Right atrium auricular region (tissue), 2 donors: Measurements from ENCODE around the gene OR9Q1. TPM values are rescaled to one million over a fixed set of nuclear protein-coding genes. Genes with fewer than 3 reads are reported as not detected.

Source experiments
- DNase-seq: peaks from one replicate; pipeline ENCODE4 v3.0.0-alpha.2; 2019; ENCODE audit warnings: low spot score
- H3K27ac ChIP-seq, 2 donors: fragments of 200-600 bp; sonication (generic); 1 replicate in 1 of 2; 2 replicates in 1 of 2; pipeline ENCODE4 v1.5.1; 2016 to 2019
- H3K27me3 ChIP-seq, 2 donors: fragments of 200-600 bp; sonication (generic); one replicate each; pipeline versions ENCODE4 v1.5.1 to v1.6.0; 2017 to 2019
- H3K36me3 ChIP-seq: fragments of 200-600 bp; sonication (generic); one replicate; pipeline ENCODE4 v1.5.1; 2016
- H3K4me1 ChIP-seq, 2 donors: fragments of 200-600 bp; sonication (generic); one replicate each; pipeline versions ENCODE4 v1.5.1 to v1.6.0; 2017 to 2019
- H3K4me3 ChIP-seq, 2 donors: fragments of 200-600 bp; sonication (generic); 1 replicate in 1 of 2; 2 replicates in 1 of 2; pipeline ENCODE4 v1.5.1; 2017 to 2019; ENCODE audit warnings: mild to moderate bottlenecking in 1 of 2, moderate library complexity in 1 of 2
- H3K9me3 ChIP-seq, 2 donors: fragments of 200-600 bp; sonication (generic); one replicate each; pipeline ENCODE4 v1.5.1; 2019
- total RNA-seq, 2 donors: library from RNA; depleted of rRNA; stranded (reverse); fragments of >200 nt; gene quantifications; one replicate each; pipeline ENCODE4 v1.1.0, GENCODE V29; 2016
- TF ChIP-seq, protein P1 (sequence below), 2 donors: fragments of 200-600 bp; sonication (generic); IDR thresholded peaks; one replicate each; pipeline ENCODE4 v1.5.1; 2019; ENCODE audit warnings: antibody characterized with exemption in 2 of 2

The OR9Q1 gene
- total RNA-seq, 2 donors from 2014 or later, result not detected

DNA sequence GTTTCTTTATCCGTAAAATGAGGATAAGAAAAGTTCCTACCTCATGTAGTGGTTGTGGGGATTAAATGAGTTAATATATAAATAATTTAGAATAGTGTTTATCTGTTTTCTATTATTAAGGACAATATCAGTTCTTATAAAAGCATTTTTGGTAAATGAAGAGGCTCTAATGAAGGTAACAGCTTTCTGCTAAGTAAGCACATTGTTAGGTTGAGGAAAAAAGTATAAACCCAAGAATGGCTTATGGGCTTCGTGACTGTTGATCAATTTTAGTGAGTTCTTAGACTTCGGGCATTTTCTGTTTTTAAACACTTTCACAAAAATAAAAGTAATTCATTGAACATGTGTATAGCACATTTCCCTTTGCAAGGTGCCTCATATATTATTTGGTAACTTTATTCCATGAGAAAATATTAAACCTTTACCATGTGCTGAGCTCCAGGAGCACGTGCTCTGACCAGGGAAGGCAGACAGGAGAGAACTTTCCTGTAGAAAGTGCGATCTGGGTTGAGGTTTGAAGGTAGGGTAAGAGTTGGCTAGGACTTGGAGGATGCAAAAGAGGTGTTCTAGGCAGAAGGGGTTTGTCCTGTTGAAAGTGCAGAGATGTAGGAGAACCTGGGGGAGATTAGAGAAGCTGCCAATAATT lies 153.9 kb downstream of the OR9Q1 start:
- DNase-seq, result no peak
- Histone ChIP-seq H3K4me1 (no peaks in the 10 kb centered on the region), H3K27me3 (no peaks in the 10 kb centered on the region), H3K27ac (no peak overlapping the region), H3K4me3 (no peak overlapping the region), H3K9me3 (no peaks in the 10 kb centered on the region), H3K36me3 (no peaks in the 10 kb centered on the region)
- TF ChIP-seq, protein P1, sequence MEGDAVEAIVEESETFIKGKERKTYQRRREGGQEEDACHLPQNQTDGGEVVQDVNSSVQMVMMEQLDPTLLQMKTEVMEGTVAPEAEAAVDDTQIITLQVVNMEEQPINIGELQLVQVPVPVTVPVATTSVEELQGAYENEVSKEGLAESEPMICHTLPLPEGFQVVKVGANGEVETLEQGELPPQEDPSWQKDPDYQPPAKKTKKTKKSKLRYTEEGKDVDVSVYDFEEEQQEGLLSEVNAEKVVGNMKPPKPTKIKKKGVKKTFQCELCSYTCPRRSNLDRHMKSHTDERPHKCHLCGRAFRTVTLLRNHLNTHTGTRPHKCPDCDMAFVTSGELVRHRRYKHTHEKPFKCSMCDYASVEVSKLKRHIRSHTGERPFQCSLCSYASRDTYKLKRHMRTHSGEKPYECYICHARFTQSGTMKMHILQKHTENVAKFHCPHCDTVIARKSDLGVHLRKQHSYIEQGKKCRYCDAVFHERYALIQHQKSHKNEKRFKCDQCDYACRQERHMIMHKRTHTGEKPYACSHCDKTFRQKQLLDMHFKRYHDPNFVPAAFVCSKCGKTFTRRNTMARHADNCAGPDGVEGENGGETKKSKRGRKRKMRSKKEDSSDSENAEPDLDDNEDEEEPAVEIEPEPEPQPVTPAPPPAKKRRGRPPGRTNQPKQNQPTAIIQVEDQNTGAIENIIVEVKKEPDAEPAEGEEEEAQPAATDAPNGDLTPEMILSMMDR (IDR thresholded peaks at IDR 0.05), result no peak

DNA sequence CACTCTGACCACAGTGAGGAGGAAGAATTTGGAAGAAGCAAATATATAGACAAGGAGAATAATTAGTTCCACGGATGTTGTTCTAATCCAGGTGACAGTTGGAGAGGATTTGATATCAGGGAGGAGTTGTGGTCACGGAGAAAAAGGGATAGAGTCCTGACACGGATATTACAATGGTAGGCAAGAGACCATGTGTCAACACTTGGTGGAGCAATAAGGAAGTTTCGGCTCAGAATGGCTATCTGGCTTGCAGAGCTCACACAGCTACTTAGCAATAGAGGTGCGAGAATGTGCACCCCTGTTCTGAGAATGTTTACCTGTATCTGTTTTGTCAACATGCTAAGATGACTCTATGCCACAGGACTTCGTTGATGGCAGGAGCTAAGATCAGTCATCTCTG lies 154.8 kb downstream of the OR9Q1 start:
- no peaks in the 10 kb centered on the region for H3K4me1 ChIP-seq
- no peak overlapping the region for H3K27ac ChIP-seq
- H3K36me3 ChIP-seq, result no peaks in the 10 kb centered on the region
- no peaks in the 10 kb centered on the region for H3K27me3 ChIP-seq
- H3K4me3 ChIP-seq, result no peak overlapping the region
- TF ChIP-seq, protein P1 (IDR thresholded peaks at IDR 0.05), result no peak
- no peak for DNase-seq
- H3K9me3 ChIP-seq, result no peaks in the 10 kb centered on the region

DNA sequence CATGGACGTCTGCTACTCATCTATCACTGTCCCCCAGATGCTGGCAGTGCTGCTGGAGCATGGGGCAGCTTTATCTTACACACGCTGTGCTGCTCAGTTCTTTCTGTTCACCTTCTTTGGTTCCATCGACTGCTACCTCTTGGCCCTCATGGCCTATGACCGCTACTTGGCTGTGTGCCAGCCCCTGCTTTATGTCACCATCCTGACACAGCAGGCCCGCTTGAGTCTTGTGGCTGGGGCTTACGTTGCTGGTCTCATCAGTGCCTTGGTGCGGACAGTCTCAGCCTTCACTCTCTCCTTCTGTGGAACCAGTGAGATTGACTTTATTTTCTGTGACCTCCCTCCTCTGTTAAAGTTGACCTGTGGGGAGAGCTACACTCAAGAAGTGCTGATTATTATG lies 156.0 kb downstream of the OR9Q1 start:
- Histone ChIP-seq H3K27ac (no peak overlapping the region), H3K4me3 (no peak overlapping the region), H3K36me3 (no peaks in the 10 kb centered on the region), H3K9me3 (no peaks in the 10 kb centered on the region), H3K4me1 (no peaks in the 10 kb centered on the region), H3K27me3 (no peaks in the 10 kb centered on the region)
- no peak for DNase-seq
- TF ChIP-seq, protein P1 (IDR thresholded peaks at IDR 0.05), result no peak

DNA sequence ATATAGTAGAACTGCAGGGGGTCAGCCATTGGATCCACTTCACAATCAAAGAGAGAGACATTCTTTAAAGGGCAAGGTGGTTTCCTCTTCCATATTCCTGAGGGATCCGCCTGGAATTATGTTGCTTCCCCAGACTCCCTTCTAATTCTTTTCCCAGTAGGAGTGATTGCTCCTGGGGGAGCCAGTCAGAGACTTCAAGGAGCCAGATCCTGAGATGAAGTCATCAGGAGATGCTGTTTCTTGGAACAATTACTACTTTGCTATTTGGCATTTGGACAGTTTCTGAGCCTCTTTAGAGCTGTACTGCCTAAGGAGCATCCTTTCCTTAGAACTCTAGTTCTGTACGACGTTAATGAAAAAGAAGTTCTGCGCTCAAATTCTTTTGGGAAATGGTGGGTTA lies 163.3 kb downstream of the OR9Q1 start:
- DNase-seq, result no peak
- H3K27ac ChIP-seq, result no peak overlapping the region

DNA sequence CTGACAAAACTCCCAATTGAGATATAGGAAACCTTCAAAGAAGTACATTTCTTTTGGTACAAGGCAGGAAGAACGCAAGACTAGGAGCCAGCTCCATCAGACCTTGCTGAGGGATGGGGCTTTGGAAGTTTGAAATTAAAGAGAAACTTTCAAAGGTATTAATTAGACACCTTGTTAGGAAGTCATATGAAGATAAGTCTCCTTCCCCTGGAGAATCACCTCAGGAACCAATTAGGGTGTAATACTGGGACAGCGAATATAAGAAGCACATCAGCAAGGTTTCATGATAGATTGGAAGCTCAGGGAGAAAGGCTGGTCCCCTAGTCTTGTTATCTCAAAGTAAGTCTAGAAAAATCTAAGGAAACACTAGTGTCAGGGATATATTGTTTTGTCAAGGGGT lies 165.1 kb downstream of the OR9Q1 start, which contains the start of gene OR9Q2:
Gene OR9Q2 (plus strand): TSS at position 301 of the 400 bp plus-strand sequence. CDS start 1,421 bp downstream, outside the sequence.
- H3K4me1 ChIP-seq, result no peaks in the 10 kb centered on the region
- no peaks in the 10 kb centered on the region for H3K36me3 ChIP-seq
- no peak within 1 kb of the TSS for H3K27ac ChIP-seq
- H3K27me3 ChIP-seq, result no peaks in the 10 kb centered on the region
- no peaks in the 10 kb centered on the region for H3K9me3 ChIP-seq
- no peak within 1 kb of the TSS for H3K4me3 ChIP-seq
- TF ChIP-seq, protein P1 (IDR thresholded peaks at IDR 0.05), result no peak
- DNase-seq, result no peak

More for the DNA sequence above, 163.3 kb downstream of the OR9Q1 start:
- TF ChIP-seq, protein P1 (IDR thresholded peaks at IDR 0.05), result no peak
- Histone ChIP-seq H3K9me3 (no peaks in the 10 kb centered on the region), H3K36me3 (no peaks in the 10 kb centered on the region), H3K27me3 (no peaks in the 10 kb centered on the region), H3K4me1 (no peaks in the 10 kb centered on the region), H3K4me3 (no peak overlapping the region)

DNA sequence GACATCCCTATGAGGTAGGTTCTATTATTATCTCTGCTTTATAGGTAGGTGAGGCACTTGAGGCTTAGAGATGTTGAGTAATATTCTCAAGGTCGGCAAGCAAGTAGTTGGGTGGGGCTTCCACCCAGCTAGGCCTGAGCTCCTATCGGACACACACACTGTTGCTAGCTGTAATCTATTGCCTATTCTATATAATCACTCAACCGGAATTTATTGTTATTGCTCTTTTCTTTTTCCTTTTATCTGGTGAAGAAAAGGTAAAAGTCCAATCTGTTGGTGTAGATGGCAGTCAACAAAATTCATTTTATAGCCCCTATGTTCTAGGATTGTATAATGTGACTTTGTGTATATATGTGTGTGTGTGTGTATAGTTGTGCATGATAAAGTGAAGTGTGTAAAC lies 168.5 kb downstream of the OR9Q1 start:
- DNase-seq, result no peak
- no peak overlapping the region for H3K27ac ChIP-seq
- peaks cover 0 to 2% of the 10 kb centered on the region in 2 donors for H3K9me3 ChIP-seq
- no peaks in the 10 kb centered on the region for H3K27me3 ChIP-seq
- H3K36me3 ChIP-seq, result no peaks in the 10 kb centered on the region
- H3K4me3 ChIP-seq, result no peak overlapping the region
- H3K4me1 ChIP-seq, result no peaks in the 10 kb centered on the region
- TF ChIP-seq, protein P1 (IDR thresholded peaks at IDR 0.05), result no peak
